Endodermal cell (in vitro differentiated cells): ENCODE measurements around the gene NSMCE1. TPM values are rescaled to one million over a fixed set of nuclear protein-coding genes. Genes with fewer than 3 reads are reported as not detected.

Experiments
- DNase-seq: peaks from one replicate; pipeline ENCODE4 v3.0.0-alpha.2; 2017
- H3K27ac ChIP-seq: 2 replicates; pipeline ENCODE4 v1.5.1; 2013; ENCODE audit warnings: mild to moderate bottlenecking, low read depth, low read length, moderate library complexity
- H3K27me3 ChIP-seq: 2 replicates; pipeline ENCODE4 v1.6.1; 2013; ENCODE audit warnings: mild to moderate bottlenecking, low read length, moderate library complexity; ENCODE audit not compliant: insufficient read depth, control insufficient read depth, poor library complexity, severe bottlenecking
- H3K36me3 ChIP-seq: 2 replicates; pipeline ENCODE4 v1.7.0; 2013; ENCODE audit warnings: mild to moderate bottlenecking, low read length, moderate library complexity; ENCODE audit not compliant: control insufficient read depth, insufficient read depth
- H3K4me1 ChIP-seq: one replicate; pipeline ENCODE4 v1.7.0; 2013; ENCODE audit warnings: low read length; ENCODE audit not compliant: control insufficient read depth, insufficient read depth
- H3K4me3 ChIP-seq: 2 replicates; pipeline ENCODE4 v1.5.1; 2013; ENCODE audit warnings: mild to moderate bottlenecking, low read length, moderate library complexity
- H3K9ac ChIP-seq: 2 replicates; pipeline ENCODE4 v1.6.1; 2013; ENCODE audit warnings: mild to moderate bottlenecking, low read length, moderate library complexity; ENCODE audit not compliant: poor library complexity, severe bottlenecking; ENCODE audit errors: extremely low read depth
- H3K9me3 ChIP-seq: 2 replicates; pipeline ENCODE4 v1.6.1; 2013; ENCODE audit warnings: mild to moderate bottlenecking, low read length, moderate library complexity; ENCODE audit not compliant: control insufficient read depth
- H3K27ac Mint-ChIP-seq: 2 replicates; pipeline ENCODE4 v1.8.0; 2020; ENCODE audit warnings: mixed read lengths
- H3K27me3 Mint-ChIP-seq: 2 replicates; pipeline ENCODE4 v1.8.0; 2021; ENCODE audit warnings: mild to moderate bottlenecking, mixed read lengths; ENCODE audit not compliant: insufficient read depth
- H3K36me3 Mint-ChIP-seq: 2 replicates; pipeline ENCODE4 v1.8.0; 2020; ENCODE audit warnings: low read depth, mixed read lengths
- H3K4me1 Mint-ChIP-seq: 2 replicates; pipeline ENCODE4 v1.8.0; 2020; ENCODE audit warnings: mixed read lengths
- H3K4me3 Mint-ChIP-seq: 2 replicates; pipeline ENCODE4 v1.8.0; 2020; ENCODE audit warnings: mild to moderate bottlenecking, moderate library complexity, mixed read lengths
- H3K9me3 Mint-ChIP-seq: 2 replicates; pipeline ENCODE4 v1.8.0; 2020; ENCODE audit warnings: mild to moderate bottlenecking, mixed read lengths
- WGBS, 2 experiments: methylation state at CpG; one replicate each; pipeline versions ENCODE4 v1.1.5 to v1.1.7; 2013; ENCODE audit warnings: missing lambda C conversion rate in 2 of 2, mixed read lengths in 1 of 2; ENCODE audit not compliant: insufficient coverage in 1 of 2, insufficient read length in 1 of 2; 5-methylcytosine and 5-hydroxymethylcytosine counted together
- total RNA-seq, 2 donors: library from RNA; stranded (reverse); fragmentation: NEBNext Ultra II Directional in 1 of 2; extraction: Animal tissue kit (Norgen Biotek cat#: 25700) in 1 of 2; gene quantifications; 2 replicates in 1 of 2; 3 replicates in 1 of 2; pipeline ENCODE4 v1.2.1, GENCODE V29; 2021
- TF ChIP-seq, protein P1 (sequence below): fragments of 200-600 bp; sonication (generic); conservative IDR thresholded peaks from 2 replicates; pipeline ENCODE4 v1.5.0; 2021; ENCODE audit warnings: antibody characterized with exemption, mild to moderate bottlenecking

Gene NSMCE1
- total RNA-seq, 2 donors from 2014 or later: 22.3 to 22.4 TPM

DNA sequence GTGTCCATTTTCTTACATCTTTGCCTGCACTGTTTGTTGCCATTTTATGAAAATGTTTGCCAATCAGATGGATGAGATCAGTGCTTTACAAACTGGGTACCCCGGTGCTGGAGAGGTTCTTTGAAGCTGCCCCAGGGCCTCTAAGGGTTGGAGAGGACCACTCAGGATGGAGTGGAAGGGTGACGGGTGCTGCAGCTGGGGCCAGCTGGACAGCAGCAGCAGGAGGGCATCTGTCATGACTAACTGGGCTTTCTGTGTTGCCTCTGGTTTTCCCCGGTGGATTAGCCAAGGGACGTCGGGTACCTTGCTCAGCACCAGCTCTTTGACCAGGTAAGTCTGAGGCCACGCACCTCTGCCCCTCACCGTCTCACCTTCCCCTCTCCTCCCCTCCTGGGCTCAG lies 52.9 kb downstream of the NSMCE1 start:
- Mint-ChIP-seq H3K4me1 (no peaks in the 10 kb centered on the region), H3K27me3 (no peaks in the 10 kb centered on the region), H3K27ac (no peak overlapping the region), H3K9me3 (no peaks in the 10 kb centered on the region), H3K4me3 (no peak overlapping the region), H3K36me3 (peaks cover 27% of the 10 kb centered on the region)
- TF ChIP-seq, protein P1, sequence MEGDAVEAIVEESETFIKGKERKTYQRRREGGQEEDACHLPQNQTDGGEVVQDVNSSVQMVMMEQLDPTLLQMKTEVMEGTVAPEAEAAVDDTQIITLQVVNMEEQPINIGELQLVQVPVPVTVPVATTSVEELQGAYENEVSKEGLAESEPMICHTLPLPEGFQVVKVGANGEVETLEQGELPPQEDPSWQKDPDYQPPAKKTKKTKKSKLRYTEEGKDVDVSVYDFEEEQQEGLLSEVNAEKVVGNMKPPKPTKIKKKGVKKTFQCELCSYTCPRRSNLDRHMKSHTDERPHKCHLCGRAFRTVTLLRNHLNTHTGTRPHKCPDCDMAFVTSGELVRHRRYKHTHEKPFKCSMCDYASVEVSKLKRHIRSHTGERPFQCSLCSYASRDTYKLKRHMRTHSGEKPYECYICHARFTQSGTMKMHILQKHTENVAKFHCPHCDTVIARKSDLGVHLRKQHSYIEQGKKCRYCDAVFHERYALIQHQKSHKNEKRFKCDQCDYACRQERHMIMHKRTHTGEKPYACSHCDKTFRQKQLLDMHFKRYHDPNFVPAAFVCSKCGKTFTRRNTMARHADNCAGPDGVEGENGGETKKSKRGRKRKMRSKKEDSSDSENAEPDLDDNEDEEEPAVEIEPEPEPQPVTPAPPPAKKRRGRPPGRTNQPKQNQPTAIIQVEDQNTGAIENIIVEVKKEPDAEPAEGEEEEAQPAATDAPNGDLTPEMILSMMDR: no peak
- Histone ChIP-seq H3K4me3 (no peak overlapping the region), H3K27ac (no peak overlapping the region), H3K9me3 (no peaks in the 10 kb centered on the region), H3K36me3 (peaks cover 8% of the 10 kb centered on the region), H3K9ac (no peak overlapping the region), H3K4me1 (no peaks in the 10 kb centered on the region), H3K27me3 (no peaks in the 10 kb centered on the region)
- 88 to 92% methylated on average over 1 to 6 of the region's 7 CpGs for WGBS, 2 experiments
- no peak for DNase-seq

DNA sequence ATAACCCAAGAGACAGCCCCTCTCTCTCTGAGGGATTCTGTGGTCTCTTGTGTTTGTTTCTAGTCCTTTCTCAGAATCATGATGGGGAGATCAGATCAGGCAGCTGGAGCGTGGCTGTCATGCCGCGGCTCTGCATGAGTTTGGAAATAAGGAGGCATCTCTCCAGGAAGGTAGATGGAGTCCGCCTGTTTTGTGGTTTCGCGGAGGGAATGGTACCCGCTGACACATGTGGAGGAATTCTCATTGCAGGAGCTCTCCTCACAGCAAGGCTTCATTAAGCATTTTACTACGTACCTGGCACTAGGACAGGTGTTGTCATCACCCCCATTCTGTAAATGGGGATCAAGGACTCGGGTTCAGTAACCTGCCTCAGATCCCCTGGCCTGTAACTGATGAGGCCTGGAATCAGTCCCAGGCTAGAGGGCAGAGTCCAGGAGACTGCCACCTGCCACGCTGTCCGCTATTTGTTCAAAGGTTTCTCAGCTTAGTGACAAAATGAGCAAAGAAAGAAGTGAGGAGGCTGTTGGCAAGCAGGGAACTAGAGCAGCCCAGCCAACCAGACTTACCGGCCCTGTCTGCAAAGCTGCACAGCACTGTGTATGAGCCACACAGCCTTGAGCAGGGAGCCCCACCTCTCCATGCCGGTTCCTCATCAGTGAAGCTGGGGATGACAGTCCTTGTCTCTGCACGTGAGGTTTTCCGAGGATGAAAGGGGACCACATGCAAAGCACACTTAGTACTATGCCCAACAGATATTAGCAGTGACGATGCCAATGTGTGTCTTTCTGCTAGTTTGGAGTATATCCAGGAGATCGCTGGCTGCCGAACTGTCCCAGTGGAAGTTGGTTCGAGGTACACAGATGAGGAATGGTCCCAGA lies 54.2 kb downstream of the NSMCE1 start:
- no peak overlapping the region for H3K9ac ChIP-seq
- no peak for DNase-seq
- no peak overlapping the region for H3K4me3 Mint-ChIP-seq
- no peaks in the 10 kb centered on the region for H3K27me3 Mint-ChIP-seq
- H3K36me3 ChIP-seq: peaks cover 4% of the 10 kb centered on the region
- TF ChIP-seq, protein P1: no peak
- H3K4me1 Mint-ChIP-seq: no peaks in the 10 kb centered on the region
- H3K27ac Mint-ChIP-seq: no peak overlapping the region
- H3K27ac ChIP-seq: no peak overlapping the region
- H3K4me1 ChIP-seq: no peaks in the 10 kb centered on the region
- H3K27me3 ChIP-seq: no peaks in the 10 kb centered on the region
- no peaks in the 10 kb centered on the region for H3K9me3 Mint-ChIP-seq
- H3K4me3 ChIP-seq: no peak overlapping the region
- no peaks in the 10 kb centered on the region for H3K9me3 ChIP-seq
- peaks cover 30% of the 10 kb centered on the region for H3K36me3 Mint-ChIP-seq
- WGBS, 2 experiments: 95 to 96% methylated on average over 18 to 19 of the region's 19 CpGs

DNA sequence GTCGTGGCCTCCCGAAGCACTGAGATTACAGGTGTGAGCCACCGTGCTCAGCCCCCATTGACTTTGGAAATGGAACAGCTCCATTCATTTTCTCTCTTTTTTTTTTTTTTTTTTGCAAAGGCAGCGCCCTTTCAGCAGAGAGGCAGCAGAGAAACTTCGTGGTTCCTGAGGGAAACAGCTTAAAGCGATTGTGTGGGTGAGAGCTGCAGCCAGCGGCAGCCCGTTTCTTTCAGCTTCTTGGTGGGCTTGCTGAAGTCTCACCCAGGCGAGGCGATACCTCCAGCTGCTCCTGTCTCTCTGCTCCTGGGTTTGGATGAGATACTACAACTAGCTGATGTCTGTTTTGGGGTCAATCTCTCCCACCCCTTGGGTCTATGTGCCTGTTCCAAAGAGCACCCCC lies 57.5 kb downstream of the NSMCE1 start:
- WGBS, 2 experiments: 92 to 96% methylated on average over 4 to 10 of the region's 10 CpGs
- Mint-ChIP-seq H3K4me1 (peaks cover 1% of the 10 kb centered on the region), H3K36me3 (peaks cover 23% of the 10 kb centered on the region), H3K27me3 (no peaks in the 10 kb centered on the region), H3K9me3 (no peaks in the 10 kb centered on the region), H3K4me3 (no peak overlapping the region), H3K27ac (no peak overlapping the region)
- no peak overlapping the region for H3K27ac ChIP-seq
- H3K4me1 ChIP-seq: no peaks in the 10 kb centered on the region
- H3K9me3 ChIP-seq: no peaks in the 10 kb centered on the region
- H3K27me3 ChIP-seq: no peaks in the 10 kb centered on the region
- TF ChIP-seq, protein P1: no peak
- H3K9ac ChIP-seq: no peak overlapping the region
- H3K36me3 ChIP-seq: peaks cover 4% of the 10 kb centered on the region
- DNase-seq: no peak
- H3K4me3 ChIP-seq: no peak overlapping the region
